Upper lobe of left lung (tissue), 4 donors: ENCODE measurements around the gene VSTM4.

Source experiments
- CTCF ChIP-seq, 6 experiments: fragments of 450-650 bp in 4 of 6; fragments of 200-600 bp in 2 of 6; sonication (generic) in 2 of 6; IDR thresholded peaks; one replicate each; pipeline ENCODE4 v1.5.1; 2016 to 2019; ENCODE audit warnings: antibody characterized with exemption in 6 of 6
- POLR2A ChIP-seq, 4 donors: fragments of 450-650 bp; IDR thresholded peaks; one replicate each; pipeline ENCODE4 v1.5.1; 2016 to 2017; ENCODE audit warnings: antibody characterized with exemption in 4 of 4, mild to moderate bottlenecking in 2 of 4

GRCh38 chr10:48974510-48975156 is 140.7 kb downstream of the VSTM4 start:
- TF ChIP-seq CTCF (IDR thresholded peaks at IDR 0.05): no peak
- TF ChIP-seq POLR2A (IDR thresholded peaks at IDR 0.05): no peak
